HG03342 (cell line): ENCODE measurements around the gene FASTKD3.

ENCODE experiments used
- ATAC-seq: cut with Tn5 transposase; IDR thresholded peaks from one replicate; pipeline ENCODE4 v1.9.1; 2021; ENCODE audit warnings: mild to moderate bottlenecking, moderate library complexity; ENCODE audit not compliant: unreplicated experiment

The FASTKD3 gene

DNA sequence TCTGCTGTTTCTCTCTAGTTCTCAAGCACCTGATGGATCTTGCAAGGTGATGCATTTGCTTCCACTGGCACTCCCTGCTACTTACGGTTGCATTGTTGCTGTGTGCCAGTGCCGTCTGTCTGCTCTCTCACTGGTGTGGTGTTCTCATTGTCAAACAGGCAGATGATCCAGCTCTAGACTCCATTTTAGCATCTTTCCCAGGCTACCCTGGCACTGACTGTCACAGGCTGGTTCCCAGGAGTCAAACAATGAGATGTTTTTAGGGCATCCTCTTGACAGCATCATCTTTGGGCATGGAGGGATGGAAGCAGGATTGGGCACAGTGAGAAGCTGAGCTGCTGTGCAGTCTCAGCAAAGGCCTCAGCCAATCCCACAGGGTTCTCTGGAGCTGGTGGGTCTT is 13.0 kb upstream of the FASTKD3 start:
- no peak for ATAC-seq

DNA sequence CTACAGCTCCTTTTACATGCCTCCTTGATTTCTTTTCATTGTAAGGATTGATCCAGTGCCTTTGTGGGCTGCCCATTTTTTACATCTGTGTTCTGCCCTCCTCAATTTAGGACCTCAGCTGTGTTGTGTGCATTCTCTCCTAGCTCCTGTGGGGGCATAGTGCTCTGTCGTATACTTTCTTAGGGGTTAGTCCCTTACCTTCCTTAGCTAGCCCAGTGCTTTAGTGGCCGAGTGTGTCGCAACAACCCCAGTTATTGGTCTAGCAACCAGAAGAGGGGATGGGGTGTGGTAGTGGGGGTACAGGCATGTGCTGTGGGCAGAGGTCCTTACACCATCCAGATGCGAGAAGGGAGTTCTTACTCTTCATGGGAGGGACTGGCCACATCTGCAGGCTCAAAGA is 12.3 kb upstream of the FASTKD3 start:
- no peak for ATAC-seq

DNA sequence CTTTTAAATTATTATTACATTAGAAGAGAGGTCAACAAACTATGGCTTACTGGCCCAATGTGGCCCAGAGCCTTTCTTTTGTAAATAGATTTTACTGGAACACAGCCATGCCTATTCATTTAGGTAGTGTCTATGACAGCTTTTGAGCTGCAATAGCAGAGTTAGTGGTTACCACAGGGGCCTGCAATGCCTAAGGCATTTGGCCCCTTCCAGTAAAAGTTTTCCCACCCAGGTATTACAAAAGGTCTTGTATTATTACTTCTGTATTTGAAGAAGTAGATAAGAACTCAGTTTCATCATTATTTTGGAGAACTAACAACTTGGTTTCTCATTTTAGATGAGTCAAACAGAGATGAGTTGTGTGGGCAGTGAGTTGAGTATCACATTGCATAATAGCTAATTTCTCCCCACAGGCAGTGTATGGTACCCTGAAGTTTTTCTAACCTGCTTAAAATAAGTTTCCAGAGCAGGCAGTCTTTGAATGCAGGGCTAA is 9.6 kb upstream of the FASTKD3 start:
- peak; percentile 96 for ATAC-seq

DNA sequence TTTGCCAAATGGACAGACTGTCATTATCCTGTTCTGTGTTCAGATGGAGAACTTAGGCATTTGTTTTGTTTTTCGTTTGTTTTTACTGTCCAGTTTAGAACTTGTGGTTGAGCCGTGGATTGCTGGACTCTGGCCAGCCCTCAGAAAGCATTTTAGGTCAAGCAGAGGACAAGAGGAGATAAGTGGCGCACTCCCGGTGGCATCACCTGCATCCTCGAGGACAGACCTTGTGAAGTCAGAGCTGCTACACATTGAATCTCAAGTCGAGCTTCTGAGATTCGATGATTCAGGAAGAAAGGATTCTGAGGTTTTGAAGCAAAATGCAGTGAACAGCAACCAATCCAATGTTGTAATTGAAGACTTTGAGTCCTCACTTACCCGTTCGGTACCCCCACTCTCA is 9.0 kb upstream of the FASTKD3 start:
- no peak for ATAC-seq

DNA sequence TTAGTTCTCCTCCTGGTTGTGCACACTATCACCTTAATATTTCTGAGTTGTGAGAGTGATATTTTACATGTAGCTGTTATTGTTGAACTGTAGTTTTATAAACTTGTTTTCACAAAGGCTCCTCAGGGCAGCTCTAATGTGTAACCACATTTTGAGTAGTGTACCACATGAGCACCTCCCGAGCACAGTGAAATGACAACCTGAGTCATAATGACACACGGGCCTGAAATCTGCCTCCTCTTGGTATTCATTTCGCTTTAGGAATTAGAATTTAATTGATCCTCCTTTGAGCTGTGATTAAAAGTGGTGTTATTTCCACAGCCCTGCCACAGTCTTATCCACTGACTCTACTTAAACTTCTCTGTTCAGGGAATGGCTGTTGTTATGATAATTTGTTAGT is 8.0 kb upstream of the FASTKD3 start:
- peak; percentile 52 for ATAC-seq

DNA sequence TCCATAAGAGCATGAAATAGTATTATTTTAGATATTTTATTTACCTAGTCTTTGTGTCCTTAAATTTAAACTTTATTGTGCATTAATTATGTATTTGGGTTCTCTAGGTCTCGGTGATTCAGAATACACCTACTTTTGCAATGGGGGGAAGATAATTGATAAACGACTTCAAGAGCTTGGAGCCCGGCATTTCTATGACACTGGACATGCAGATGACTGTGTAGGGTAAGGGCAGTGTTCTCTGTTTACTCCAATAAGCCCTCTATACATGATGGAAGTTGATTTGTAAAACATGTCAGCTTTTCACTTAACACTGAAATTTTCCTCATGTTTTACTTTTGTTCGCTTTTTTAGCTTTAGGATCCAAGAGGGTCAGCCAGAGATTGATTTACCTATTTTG is 6.3 kb upstream of the FASTKD3 start:
- no peak for ATAC-seq

DNA sequence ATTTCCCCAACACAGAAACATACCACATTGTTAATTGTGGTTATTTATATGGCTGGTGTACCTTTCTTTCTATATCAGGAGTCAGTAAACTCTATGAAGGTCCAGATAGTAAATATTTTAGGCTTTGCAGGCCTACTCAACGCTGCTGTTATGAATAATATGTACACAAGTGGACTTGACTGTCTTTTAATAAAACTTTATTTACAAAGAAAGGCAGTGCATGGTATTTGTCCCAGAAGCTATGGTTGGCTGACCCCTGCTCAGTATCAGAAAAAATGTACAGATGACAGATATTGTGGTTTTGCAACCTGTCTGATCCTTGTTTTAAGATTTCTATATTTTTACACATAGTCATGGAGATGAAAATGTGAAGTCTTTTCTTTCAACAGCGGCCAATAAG is 5.8 kb upstream of the FASTKD3 start:
- no peak for ATAC-seq

DNA sequence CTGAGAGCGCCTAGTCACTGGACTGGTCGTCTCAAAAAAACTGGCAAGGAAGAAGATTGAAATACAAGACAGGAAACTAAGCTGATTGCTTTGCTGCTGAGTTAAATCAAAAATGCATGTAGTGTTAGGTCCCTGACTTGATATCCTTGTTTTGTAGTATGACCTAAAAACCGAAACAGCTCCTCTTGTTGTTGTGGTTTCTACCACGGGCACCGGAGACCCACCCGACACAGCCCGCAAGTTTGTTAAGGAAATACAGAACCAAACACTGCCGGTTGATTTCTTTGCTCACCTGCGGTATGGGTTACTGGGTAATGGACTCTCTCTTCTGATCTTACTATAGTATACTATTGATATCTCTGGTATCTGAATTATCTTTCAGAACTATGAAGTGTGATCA is 4.4 kb upstream of the FASTKD3 start:
- ATAC-seq, result no peak

DNA sequence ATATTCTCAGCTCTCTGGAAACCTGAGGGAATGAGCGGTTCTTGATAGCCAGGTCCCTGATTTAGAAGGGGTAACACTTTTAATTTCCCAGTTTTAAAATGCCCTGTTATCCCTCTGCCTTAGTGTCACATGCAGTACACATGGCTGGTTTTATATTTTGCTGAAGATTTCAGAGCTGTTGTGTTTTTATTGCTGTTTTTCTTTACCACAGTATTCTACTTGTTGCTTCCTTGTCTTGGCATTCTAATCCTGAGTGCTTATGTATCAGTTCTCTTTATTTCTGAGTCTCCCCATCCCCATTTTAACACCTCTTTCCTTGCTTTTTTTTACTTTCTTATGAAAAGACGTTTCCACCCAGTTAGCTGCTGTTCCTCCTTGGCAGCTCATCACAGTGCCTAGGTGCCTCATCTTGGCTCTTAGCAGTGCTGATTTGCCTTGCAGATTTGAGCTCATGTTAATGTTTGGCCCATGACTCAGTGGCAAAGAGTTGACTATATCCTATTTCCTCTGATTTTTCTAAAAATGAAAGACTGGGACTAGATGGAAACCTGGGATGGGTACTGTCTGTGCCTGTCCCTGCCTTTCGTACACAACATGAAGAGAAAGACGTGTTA is 3.8 kb upstream of the FASTKD3 start:
- no peak for ATAC-seq

DNA sequence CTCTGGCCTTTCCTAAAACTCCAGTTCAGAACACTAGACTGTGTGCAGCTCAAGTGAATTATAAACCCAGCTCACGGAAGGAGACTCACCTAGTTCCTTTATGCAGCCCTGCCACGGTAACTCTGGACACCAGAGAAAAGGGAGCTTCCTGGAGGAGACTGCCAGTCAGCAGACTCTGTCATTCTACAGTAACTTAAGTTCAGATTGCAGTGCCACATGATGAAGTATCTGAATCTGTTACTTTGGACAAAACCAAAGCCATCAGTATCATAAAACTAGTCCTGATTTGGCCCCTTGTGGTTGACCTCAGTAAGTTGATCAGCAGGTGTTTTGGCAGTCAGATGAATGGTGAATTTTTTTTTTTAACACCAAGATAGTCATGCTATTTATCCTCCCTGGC is 2.8 kb upstream of the FASTKD3 start:
- no peak for ATAC-seq

DNA sequence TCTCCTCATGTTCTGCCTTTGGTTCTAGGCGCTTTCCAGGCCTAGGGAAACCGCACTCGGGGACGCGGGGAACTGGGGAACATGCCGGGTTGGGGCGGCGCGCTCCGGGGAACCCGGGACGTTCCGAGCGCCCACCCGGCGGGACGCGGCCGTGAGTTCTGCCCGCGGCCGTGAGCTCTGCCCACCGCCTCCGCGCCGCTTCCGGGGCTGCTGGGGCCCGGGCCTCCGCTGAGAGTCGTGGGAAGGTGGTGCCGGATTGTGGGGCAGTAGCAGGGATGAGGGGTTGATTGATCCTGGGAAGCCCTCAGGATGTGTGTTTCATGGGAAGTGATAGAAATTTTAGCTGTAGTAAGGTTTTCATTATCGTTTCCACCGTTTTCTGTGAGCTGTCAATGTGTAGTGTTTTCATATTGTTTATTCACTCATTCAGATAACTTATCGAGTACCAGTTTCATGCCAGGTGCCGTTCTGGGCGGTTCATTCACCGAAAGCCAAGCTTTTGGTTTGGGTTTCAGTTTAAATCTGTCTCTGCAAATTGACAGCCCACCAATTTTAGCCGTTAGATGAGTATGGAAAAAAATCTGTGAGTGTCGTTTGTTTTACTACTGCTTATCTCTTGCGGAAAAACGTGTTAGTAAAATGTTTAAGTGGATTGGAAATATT is 774 bp upstream of the FASTKD3 start:
- ATAC-seq, result peak; percentile 25

DNA sequence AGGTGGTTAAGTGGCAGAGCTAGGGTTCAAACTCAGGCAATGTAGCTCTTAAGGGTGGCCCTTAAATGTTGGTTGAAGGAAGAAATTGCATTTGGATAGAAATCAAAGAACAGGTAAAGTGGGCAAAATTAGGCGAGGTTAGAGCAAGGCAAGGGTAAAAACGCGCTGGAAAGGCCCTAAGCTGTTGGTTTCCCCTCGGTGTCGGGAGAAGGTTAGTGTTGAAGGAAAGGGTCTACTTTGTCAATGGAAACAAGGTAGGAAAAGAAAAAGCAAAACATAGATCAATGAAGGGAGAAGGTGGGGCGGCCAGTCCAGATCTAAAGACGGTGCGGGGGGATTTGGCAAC is 431 bp downstream of the FASTKD3 start:
- no peak for ATAC-seq

DNA sequence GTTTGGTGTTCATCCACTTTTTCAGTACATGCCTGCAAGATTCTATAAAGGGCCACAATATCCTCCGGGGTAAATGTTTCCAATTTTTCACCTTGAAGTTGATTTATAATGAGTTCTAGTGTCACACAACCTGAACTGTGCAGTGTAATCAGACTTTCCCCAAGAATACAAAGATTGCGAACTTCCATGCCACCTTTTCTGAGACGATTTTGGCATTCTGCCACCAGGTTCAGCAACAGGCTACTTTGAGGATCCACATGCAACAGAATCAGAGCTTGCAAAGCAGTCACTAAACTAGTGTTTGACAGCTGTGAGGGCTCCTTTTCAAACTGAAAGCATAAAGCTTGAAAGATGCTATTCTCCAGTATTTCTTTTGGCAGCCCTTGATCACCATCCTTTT is 1.6 kb downstream of the FASTKD3 start:
- ATAC-seq, result no peak

DNA sequence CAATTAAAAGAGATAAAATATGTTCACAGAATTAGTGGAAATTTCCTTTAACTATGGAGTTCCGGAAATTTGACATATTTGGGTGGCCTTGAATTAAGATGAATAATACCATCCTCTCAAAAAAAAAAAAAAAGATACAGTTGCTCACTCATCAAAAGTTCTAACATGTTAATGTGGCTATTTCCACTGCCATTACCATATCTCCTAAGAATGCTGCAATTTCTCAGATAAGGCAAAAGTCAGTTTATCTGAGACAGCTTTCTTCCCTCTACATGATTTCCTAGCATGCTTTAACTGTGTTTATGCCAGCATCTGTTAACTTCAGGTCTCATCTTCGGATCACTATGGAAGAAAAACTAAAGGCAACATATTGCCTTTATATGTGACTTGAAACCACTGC is 2.6 kb downstream of the FASTKD3 start:
- no peak for ATAC-seq

DNA sequence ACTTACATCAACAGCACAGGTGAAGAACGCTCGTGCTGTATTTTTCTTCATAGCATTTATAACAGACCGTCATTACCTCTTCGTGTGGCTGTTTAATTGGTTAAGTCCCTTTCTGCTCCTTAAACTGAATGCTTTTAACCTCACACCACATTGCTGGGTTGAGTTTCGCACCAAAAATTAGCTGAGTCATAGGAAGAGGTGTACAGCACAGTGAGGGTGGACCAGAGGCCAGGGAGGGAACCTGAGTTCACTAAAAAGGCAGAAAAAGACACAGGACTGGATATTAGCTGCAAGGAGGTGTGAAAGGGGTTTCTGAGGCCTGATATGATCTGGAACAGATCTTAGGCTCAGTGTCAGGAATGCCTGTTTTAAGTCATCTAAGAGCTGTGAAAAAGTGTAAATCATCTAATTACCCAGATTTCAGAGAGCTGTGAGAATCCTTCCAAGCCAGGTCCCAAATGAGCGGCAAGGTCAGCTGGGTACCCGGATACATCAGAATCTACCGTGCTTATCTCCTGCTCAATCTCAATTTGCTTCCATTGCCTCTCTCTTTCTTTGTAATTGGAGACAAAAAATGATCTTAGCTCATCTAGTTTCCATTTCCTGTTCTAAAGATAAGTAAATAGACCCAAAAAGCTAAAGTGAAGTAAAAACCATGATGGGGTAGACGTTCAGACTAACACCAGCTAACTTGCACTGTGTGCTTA is 10.8 kb downstream of the FASTKD3 start:
- ATAC-seq, result no peak

DNA sequence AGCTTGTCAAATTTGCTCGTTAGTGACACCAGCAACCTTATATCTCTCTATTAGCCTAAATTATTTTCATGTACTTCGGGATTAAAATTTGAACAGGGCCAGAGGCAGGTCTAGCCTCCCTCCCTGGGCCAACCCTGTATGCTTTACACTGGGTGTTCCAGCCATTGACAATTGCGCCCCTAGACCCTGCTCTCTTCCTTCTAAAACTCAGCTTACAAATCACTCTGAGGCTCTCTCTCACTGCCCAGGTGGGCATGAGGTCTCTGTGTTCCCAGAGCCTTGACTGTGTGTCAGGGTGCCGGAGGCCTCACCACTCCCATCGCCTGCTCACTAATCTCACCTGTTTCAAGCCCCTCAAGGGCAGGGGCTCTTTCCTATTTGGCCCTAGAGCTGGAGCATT is 11.5 kb downstream of the FASTKD3 start:
- no peak for ATAC-seq

DNA sequence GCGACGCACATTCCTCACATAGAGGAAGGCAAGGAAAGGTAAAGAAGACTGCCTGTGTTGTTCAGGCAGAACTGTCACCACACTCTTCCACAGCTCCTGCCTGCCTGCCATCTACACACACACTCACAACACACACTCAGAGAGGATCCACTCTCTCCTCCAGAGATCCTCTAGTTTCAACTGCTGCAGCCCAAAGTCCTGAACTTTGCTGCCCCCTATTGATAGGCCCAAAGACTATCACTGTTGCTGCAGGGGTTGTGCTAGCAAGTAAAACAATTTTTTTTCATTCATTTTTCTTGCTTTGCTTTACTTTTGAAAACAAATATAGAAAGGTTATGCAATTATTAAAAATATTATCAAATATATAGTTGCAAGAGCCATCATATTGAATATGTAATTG is 12.0 kb downstream of the FASTKD3 start:
- no peak for ATAC-seq

DNA sequence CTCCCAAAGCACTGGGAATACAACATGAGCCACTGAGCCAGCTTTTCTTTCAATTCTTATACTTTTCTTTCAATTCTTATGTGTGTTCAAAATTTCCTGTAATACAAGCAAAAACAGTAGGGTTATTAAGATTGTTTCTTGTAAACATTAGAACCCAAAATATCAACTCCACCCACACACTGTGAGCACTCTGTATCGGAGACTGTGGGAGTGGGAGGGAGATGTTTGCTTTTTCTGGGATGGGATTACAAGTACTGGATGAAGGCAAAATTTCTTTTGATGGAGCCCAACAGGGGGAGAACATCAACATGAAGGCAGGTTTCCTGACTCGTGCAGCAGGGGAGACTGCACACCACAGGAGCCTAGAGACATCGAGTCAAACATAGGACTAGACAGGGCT is 13.2 kb downstream of the FASTKD3 start:
- no peak for ATAC-seq

DNA sequence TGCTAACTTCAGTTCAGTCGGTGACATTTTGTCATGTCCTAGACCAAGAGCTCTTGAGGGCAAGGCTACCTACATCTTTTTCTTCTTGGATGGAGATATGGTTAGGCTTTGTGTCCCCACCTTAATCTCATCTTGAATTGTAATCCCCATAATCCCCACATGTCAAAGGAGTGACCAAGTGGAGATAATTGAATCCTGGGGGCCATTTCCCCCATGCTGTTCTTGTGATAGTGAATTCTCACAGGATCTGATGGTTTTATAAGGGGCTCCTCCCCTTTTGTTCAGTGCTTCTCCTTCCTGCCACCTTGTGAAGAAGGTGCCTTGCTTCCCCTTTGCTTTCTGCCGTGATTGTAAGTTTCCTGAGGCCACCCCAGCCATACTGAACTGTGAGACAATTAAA is 15.8 kb downstream of the FASTKD3 start:
- ATAC-seq, result no peak

DNA sequence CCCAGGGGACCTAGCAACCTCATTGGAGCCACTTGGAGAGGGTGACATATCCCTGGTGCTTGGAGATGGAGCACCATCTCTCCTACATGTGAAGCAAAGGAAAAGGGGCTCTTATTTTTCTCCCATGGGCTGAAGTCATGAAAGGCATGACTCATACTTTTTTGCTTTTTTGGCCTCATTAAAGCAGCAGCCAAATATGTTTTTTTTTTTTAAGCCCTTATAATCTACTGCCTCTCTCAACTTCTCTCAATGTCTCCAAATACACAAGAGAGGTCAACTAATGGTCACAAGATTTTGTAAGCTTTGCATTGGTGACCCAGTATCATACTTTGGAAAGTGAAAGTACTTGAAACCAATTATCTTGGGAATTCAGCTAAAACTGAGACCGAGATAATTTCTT is 16.3 kb downstream of the FASTKD3 start:
- ATAC-seq, result no peak

DNA sequence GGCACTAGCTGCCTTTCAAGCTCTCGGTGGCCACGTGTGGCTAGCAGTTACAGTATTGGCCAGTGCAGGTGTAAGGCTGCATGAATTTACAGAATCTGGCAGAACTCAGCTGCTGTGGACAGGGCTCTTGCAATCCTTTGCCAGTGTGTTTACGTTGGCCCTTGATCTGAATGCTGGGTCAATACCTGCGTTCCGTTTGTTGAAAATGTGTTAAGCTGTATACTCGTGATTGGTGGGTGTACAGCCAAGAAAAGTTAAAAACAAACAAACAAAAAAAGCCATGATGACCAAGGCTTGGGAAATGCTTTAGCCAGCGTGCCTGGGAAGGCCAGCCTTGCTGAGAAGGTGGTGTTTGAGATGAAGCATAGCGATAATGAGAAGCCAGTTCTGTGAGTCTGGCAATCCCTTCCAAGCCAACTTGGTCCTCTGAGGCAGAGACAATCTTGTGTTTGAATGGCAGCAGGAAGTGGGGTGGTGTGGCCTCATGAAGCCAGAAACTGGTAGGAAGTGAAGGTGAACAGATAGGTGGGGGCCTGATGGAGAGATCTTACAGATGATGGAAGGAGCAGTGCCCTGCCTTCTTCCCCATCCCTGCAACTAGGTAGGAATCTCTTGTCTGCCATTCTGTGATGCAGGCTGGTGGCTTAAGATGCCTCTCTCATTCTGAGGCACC is 17.1 kb downstream of the FASTKD3 start:
- ATAC-seq, result no peak

DNA sequence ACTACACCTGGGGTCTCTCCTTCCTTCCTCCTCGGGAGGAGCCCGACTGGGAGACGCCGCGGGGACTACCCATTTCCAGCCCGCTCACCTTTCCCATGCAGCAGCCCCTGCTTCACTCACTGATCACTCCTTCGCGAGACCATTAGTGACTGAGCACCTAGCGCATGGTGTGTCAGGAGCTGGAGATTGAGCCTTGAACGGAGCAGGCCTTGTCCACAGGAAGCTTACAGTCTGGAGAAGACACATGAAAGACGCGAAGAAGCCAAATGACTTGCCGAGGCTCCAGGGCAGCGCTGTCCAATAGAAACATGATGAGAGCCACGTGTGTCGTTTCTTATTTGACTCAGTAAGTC is 17.6 kb downstream of the FASTKD3 start:
- ATAC-seq, result no peak
